MCF 10A (cell line): ENCODE measurements around the gene MAD1L1. TPM values are rescaled to one million over a fixed set of nuclear protein-coding genes. Genes with fewer than 3 reads are reported as not detected.

ENCODE experiments used
- BruUV-seq: library from RNA; stranded (reverse); fragments of 400-500 nt; replicated peaks from 2 replicates; lab custom pipeline; 2021; lab: Mats Ljungman, UMichigan
- CTCF ChIA-PET: fragments of 300-600 bp; sonication (Branson Sonifier 250); formaldehyde crosslinking; extraction: SDS; loops from one replicate; lab custom pipeline; 2021; ENCODE audit warnings: antibody characterized with exemption, inconsistent platforms; lab: Yijun Ruan, JAX
- POLR2A ChIA-PET: fragments of 300-600, 350-650 bp; sonication (Branson Sonifier 250); formaldehyde crosslinking; extraction: SDS; loops from one replicate; lab custom pipeline; 2020; ENCODE audit warnings: antibody characterized with exemption, inconsistent platforms; lab: Yijun Ruan, JAX
- DNase-seq: peaks from one replicate; pipeline ENCODE4 v3.0.0-alpha.2; 2018; ENCODE audit not compliant: unreplicated experiment
- H3K27ac Mint-ChIP-seq: one replicate; pipeline ENCODE4 v1.8.0; 2022; ENCODE audit warnings: mild to moderate bottlenecking, low read depth, mixed read lengths; ENCODE audit not compliant: unreplicated experiment
- H3K27me3 Mint-ChIP-seq: one replicate; pipeline ENCODE4 v1.8.0; 2022; ENCODE audit warnings: mixed read lengths; ENCODE audit not compliant: insufficient read depth, unreplicated experiment
- H3K36me3 Mint-ChIP-seq: one replicate; pipeline ENCODE4 v1.8.0; 2022; ENCODE audit warnings: mild to moderate bottlenecking, moderate library complexity, mixed read lengths; ENCODE audit not compliant: insufficient read depth, unreplicated experiment
- H3K4me1 Mint-ChIP-seq: one replicate; pipeline ENCODE4 v1.8.0; 2022; ENCODE audit warnings: mixed read lengths; ENCODE audit not compliant: insufficient read depth, unreplicated experiment
- H3K4me3 Mint-ChIP-seq: one replicate; pipeline ENCODE4 v1.8.0; 2022; ENCODE audit warnings: mild to moderate bottlenecking, moderate library complexity, mixed read lengths; ENCODE audit not compliant: unreplicated experiment
- H3K9me3 Mint-ChIP-seq: one replicate; pipeline ENCODE4 v1.8.0; 2022; ENCODE audit warnings: mixed read lengths; ENCODE audit not compliant: unreplicated experiment
- CTCF ChIP-seq: fragments of 200-600 bp; IDR thresholded peaks from one replicate; pipeline ENCODE4 v1.8.0; 2022; ENCODE audit warnings: antibody characterized with exemption, mild to moderate bottlenecking; ENCODE audit not compliant: unreplicated experiment
- intact Hi-C: fragments of 100-400 bp; cut with micrococcal nuclease; formaldehyde crosslinking; loops from 2 replicates; pipeline ENCODE4 v1.14.1; 2022
- total RNA-seq: library from RNA; stranded (reverse); gene quantifications from 2 replicates; pipeline ENCODE4 v1.2.3, GENCODE V29; 2022

The MAD1L1 gene
- total RNA-seq, 1 experiment from 2014 or later: 25.2 TPM

- H3K4me1 Mint-ChIP-seq: no peaks in the 10 kb centered on the region
- intact Hi-C loops: no loop called here
- no peaks in the 10 kb centered on the region for H3K27me3 Mint-ChIP-seq
- no peak overlapping the region for H3K4me3 Mint-ChIP-seq
- no TSS peak for BruUV-seq
- no peak for DNase-seq
- H3K27ac Mint-ChIP-seq: no peak overlapping the region
- peaks cover 12% of the 10 kb centered on the region for H3K36me3 Mint-ChIP-seq
- ChIA-PET POLR2A (no interaction called here), CTCF (no interaction called here)
- H3K9me3 Mint-ChIP-seq: no peaks in the 10 kb centered on the region
- no peak for TF ChIP-seq CTCF
Measured at GRCh38 chr7:1898628-1899185, 334.0 kb downstream of the MAD1L1 start.

GRCh38 chr7:1897861-1898627 lies 334.7 kb downstream of the MAD1L1 start:
- no peaks in the 10 kb centered on the region for H3K4me1 Mint-ChIP-seq
- intact Hi-C loops: no loop called here

GRCh38 chr7:1897076-1897860 lies 335.5 kb downstream of the MAD1L1 start:
- CTCF ChIA-PET: no interaction called here
- Mint-ChIP-seq H3K27me3 (no peaks in the 10 kb centered on the region), H3K4me1 (no peaks in the 10 kb centered on the region), H3K9me3 (no peaks in the 10 kb centered on the region), H3K36me3 (peaks cover 12% of the 10 kb centered on the region), H3K27ac (no peak overlapping the region), H3K4me3 (no peak overlapping the region)
- TF ChIP-seq CTCF: no peak
- BruUV-seq: no TSS peak
- no peak for DNase-seq
- intact Hi-C loops: no loop called here
- POLR2A ChIA-PET: no interaction called here

More at GRCh38 chr7:1897861-1898627, 334.7 kb downstream of the MAD1L1 start:
- Mint-ChIP-seq H3K9me3 (no peaks in the 10 kb centered on the region), H3K27me3 (no peaks in the 10 kb centered on the region), H3K27ac (no peak overlapping the region), H3K36me3 (peaks cover 12% of the 10 kb centered on the region), H3K4me3 (no peak overlapping the region)
- CTCF ChIA-PET: no interaction called here
- BruUV-seq: no TSS peak
- no peak for DNase-seq
- TF ChIP-seq CTCF: no peak
- POLR2A ChIA-PET: no interaction called here
